ENCODE data around the gene GIMAP4.

DNA sequence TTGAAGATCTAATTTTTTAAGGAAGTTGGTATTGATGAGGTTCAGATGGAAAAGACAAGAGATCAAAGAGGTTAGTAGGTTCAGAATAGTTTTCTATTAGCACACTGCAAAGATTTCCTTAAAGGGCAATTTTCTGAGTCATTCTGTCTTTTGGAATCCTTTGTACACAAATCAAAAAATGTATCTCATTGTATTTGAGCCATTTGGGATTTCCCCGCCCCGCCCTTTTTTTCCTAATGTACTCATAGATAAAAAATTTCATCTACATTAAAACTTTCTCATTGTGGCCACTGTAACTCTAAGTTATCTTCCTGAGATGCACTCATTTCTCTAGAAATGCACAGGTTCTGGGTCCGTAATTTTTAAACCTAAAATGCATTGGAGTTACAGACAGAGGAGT is 52.9 kb downstream of the GIMAP4 start:
- TF ChIP-seq ARNTL (CRISPR knock-in tag; IDR thresholded peaks at IDR 0.05; ENCODE audit: borderline replicate concordance, low read depth): no peak
- no peak for TF ChIP-seq RARB (CRISPR knock-in tag; IDR thresholded peaks at IDR 0.05)
- TF ChIP-seq, protein P1, sequence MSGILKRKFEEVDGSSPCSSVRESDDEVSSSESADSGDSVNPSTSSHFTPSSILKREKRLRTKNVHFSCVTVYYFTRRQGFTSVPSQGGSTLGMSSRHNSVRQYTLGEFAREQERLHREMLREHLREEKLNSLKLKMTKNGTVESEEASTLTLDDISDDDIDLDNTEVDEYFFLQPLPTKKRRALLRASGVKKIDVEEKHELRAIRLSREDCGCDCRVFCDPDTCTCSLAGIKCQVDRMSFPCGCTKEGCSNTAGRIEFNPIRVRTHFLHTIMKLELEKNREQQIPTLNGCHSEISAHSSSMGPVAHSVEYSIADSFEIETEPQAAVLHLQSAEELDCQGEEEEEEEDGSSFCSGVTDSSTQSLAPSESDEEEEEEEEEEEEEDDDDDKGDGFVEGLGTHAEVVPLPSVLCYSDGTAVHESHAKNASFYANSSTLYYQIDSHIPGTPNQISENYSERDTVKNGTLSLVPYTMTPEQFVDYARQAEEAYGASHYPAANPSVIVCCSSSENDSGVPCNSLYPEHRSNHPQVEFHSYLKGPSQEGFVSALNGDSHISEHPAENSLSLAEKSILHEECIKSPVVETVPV (CRISPR knock-in tag; IDR thresholded peaks at IDR 0.05): no peak
- no peak for TF ChIP-seq CREB5 (CRISPR knock-in tag; IDR thresholded peaks at IDR 0.05; ENCODE audit: low read depth)
- no peak for TF ChIP-seq PPARA (CRISPR knock-in tag; IDR thresholded peaks at IDR 0.05; ENCODE audit: borderline replicate concordance)
- no peak for TF ChIP-seq OSR1 (CRISPR knock-in tag; IDR thresholded peaks at IDR 0.05)
- no peak for TF ChIP-seq ESRRG (CRISPR knock-in tag; IDR thresholded peaks at IDR 0.05)
- no peak for TF ChIP-seq ZFP30 (CRISPR knock-in tag; IDR thresholded peaks at IDR 0.05)
- TF ChIP-seq POU6F1 (CRISPR knock-in tag; IDR thresholded peaks at IDR 0.05; ENCODE audit: borderline replicate concordance, low read depth): no peak
- TF ChIP-seq TOX (CRISPR knock-in tag; IDR thresholded peaks at IDR 0.05; ENCODE audit: borderline replicate concordance): no peak
- TF ChIP-seq SNAI2 (CRISPR knock-in tag; IDR thresholded peaks at IDR 0.05): no peak
